ENCODE measurements around the gene LTBP1.

GRCh38 chr2:33432871-33433270 lies 486.1 kb downstream of the LTBP1 start:
- TF ChIP-seq CTCF (IDR thresholded peaks at IDR 0.05) (no peak), POLR2A (IDR thresholded peaks at IDR 0.05) (no peak)

Data from adrenal gland (tissue), 5 donors.